ENCODE data around the gene DMBT1. TPM values are rescaled to one million over a fixed set of nuclear protein-coding genes. Genes with fewer than 3 reads are reported as not detected.

DMBT1 gene
- total RNA-seq, 1 experiment from 2014 or later: 4.6 TPM

GRCh38 chr10:122642726-122643605 lies 82.4 kb downstream of the DMBT1 start:
- Mint-ChIP-seq H3K36me3 (ENCODE audit: insufficient read depth, unreplicated experiment) (no peaks in the 10 kb centered on the region), H3K4me3 (ENCODE audit: low read depth, unreplicated experiment) (no peak overlapping the region), H3K9me3 (ENCODE audit: low read depth, unreplicated experiment) (no peaks in the 10 kb centered on the region), H3K27me3 (ENCODE audit: unreplicated experiment) (peaks cover 27% of the 10 kb centered on the region), H3K27ac (ENCODE audit: unreplicated experiment) (no peak overlapping the region), H3K4me1 (ENCODE audit: low read depth, unreplicated experiment) (no peaks in the 10 kb centered on the region)
- intact Hi-C loops (cut with micrococcal nuclease; ENCODE audit: unreplicated experiment): no loop called here
- no TSS peak for BruUV-seq (replicated peaks)
- CTCF ChIA-PET: no interaction called here
- no peak for DNase-seq
- TF ChIP-seq, protein P1, sequence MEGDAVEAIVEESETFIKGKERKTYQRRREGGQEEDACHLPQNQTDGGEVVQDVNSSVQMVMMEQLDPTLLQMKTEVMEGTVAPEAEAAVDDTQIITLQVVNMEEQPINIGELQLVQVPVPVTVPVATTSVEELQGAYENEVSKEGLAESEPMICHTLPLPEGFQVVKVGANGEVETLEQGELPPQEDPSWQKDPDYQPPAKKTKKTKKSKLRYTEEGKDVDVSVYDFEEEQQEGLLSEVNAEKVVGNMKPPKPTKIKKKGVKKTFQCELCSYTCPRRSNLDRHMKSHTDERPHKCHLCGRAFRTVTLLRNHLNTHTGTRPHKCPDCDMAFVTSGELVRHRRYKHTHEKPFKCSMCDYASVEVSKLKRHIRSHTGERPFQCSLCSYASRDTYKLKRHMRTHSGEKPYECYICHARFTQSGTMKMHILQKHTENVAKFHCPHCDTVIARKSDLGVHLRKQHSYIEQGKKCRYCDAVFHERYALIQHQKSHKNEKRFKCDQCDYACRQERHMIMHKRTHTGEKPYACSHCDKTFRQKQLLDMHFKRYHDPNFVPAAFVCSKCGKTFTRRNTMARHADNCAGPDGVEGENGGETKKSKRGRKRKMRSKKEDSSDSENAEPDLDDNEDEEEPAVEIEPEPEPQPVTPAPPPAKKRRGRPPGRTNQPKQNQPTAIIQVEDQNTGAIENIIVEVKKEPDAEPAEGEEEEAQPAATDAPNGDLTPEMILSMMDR (IDR thresholded peaks at IDR 0.05; ENCODE audit: unreplicated experiment): no peak

DNA sequence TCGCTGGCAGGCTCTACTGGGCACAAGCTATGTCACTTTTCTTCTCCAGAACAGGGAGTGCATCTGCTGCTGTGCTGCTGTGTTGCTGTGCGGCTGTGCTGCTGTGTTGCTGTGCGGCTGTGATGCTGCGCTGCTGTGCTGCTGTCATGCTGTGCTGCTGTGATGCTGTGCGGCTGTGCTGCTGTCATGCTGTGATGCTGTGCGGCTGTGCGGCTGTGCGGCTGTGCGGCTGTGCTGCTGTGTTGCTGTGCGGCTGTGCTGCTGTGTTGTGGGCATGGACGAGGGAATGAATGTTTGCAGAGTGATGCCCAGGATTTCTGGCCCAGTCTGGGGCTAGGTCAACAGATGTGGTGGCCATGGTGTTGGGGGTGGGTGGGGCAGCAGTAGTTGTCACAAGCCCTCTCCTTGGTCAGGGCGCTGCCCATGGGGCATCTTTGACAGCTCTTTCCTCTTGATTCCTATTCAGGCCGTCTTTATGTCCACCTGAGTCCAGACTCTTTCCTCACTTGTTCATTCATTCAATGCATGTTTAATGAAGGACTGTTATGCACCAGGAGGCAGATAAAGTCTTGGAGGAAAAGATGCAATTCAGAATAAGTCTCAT lies 83.5 kb downstream of the DMBT1 start:
- intact Hi-C loops (cut with micrococcal nuclease; ENCODE audit: unreplicated experiment): no loop called here
- Mint-ChIP-seq H3K36me3 (ENCODE audit: insufficient read depth, unreplicated experiment) (no peaks in the 10 kb centered on the region), H3K27ac (ENCODE audit: unreplicated experiment) (no peak overlapping the region), H3K9me3 (ENCODE audit: low read depth, unreplicated experiment) (no peaks in the 10 kb centered on the region), H3K4me3 (ENCODE audit: low read depth, unreplicated experiment) (no peak overlapping the region), H3K27me3 (ENCODE audit: unreplicated experiment) (peaks cover 27% of the 10 kb centered on the region), H3K4me1 (ENCODE audit: low read depth, unreplicated experiment) (no peaks in the 10 kb centered on the region)
- CTCF ChIA-PET: no interaction called here
- no peak for DNase-seq
- TF ChIP-seq, protein P1 (IDR thresholded peaks at IDR 0.05; ENCODE audit: unreplicated experiment): no peak
- no TSS peak for BruUV-seq (replicated peaks)

GRCh38 chr10:122646511-122647382 lies 86.2 kb downstream of the DMBT1 start:
- Mint-ChIP-seq H3K4me1 (ENCODE audit: low read depth, unreplicated experiment) (no peaks in the 10 kb centered on the region), H3K4me3 (ENCODE audit: low read depth, unreplicated experiment) (no peak overlapping the region), H3K9me3 (ENCODE audit: low read depth, unreplicated experiment) (no peaks in the 10 kb centered on the region), H3K27ac (ENCODE audit: unreplicated experiment) (no peak overlapping the region), H3K36me3 (ENCODE audit: insufficient read depth, unreplicated experiment) (no peaks in the 10 kb centered on the region), H3K27me3 (ENCODE audit: unreplicated experiment) (peaks cover 28% of the 10 kb centered on the region)
- BruUV-seq (replicated peaks): no TSS peak
- intact Hi-C loops (cut with micrococcal nuclease; ENCODE audit: unreplicated experiment): no loop called here
- CTCF ChIA-PET: no interaction called here
- DNase-seq: no peak
- TF ChIP-seq, protein P1 (IDR thresholded peaks at IDR 0.05; ENCODE audit: unreplicated experiment): no peak

GRCh38 chr10:122647383-122647968 lies 86.9 kb downstream of the DMBT1 start:
- BruUV-seq (replicated peaks): no TSS peak
- no peak for DNase-seq
- TF ChIP-seq, protein P1 (IDR thresholded peaks at IDR 0.05; ENCODE audit: unreplicated experiment): no peak
- Mint-ChIP-seq H3K27ac (ENCODE audit: unreplicated experiment) (no peak overlapping the region), H3K27me3 (ENCODE audit: unreplicated experiment) (peaks cover 35% of the 10 kb centered on the region), H3K9me3 (ENCODE audit: low read depth, unreplicated experiment) (no peaks in the 10 kb centered on the region), H3K4me1 (ENCODE audit: low read depth, unreplicated experiment) (no peaks in the 10 kb centered on the region), H3K4me3 (ENCODE audit: low read depth, unreplicated experiment) (no peak overlapping the region), H3K36me3 (ENCODE audit: insufficient read depth, unreplicated experiment) (no peaks in the 10 kb centered on the region)
- CTCF ChIA-PET: no interaction called here
- intact Hi-C loops (cut with micrococcal nuclease; ENCODE audit: unreplicated experiment): no loop called here

All from Calu3 (cell line).